HG02798 (cell line): ENCODE data around the gene UCP1.
"Not testable (repeated sequence)": the region's sequence is repeated elsewhere in the genome, so short reads cannot be mapped to it uniquely, and the experiment has no call there.

Experiments used
- ATAC-seq: cut with Tn5 transposase; IDR thresholded peaks from one replicate; pipeline ENCODE4 v1.9.1; 2021; ENCODE audit warnings: mild to moderate bottlenecking; ENCODE audit not compliant: unreplicated experiment, poor library complexity

The UCP1 gene

GRCh38 chr4:140556372-140557085, 12.2 kb downstream of the UCP1 start:
- peak; percentile 100 for ATAC-seq

DNA sequence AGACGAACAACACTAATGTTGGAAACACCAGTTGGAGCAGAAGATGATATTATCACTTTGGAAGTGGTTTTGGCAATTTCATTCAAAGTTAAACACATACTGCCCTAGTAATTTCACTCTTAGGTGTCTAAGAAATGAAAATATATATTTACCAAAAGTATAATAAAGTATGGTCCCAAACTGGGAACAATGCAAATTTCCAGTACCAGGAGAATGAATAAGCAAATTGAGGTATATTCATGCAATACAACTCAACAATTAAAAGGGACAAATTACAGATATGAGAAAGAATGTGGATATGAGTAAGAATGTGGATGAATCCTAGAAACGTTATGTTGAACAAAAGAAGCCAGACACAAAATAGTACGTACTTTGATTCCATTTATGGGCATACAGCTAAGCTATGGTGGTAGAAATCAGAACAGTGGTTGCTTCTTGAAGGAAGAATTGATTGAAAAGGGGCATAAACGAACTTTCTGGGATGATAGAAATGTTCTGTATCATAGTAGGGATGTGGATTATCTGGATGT, 34.7 kb downstream of the UCP1 start:
- no peak for ATAC-seq

GRCh38 chr4:140529434-140529833, 39.3 kb downstream of the UCP1 start:
- ATAC-seq, result no peak

GRCh38 chr4:140523857-140524742, 44.7 kb downstream of the UCP1 start, which contains the start of gene ELMOD2:
Gene ELMOD2, plus strand, starts transcription at chr4:140524168. Its CDS starts 1,261 bp downstream, at chr4:140525429.
- peak; percentile 100 for ATAC-seq

DNA sequence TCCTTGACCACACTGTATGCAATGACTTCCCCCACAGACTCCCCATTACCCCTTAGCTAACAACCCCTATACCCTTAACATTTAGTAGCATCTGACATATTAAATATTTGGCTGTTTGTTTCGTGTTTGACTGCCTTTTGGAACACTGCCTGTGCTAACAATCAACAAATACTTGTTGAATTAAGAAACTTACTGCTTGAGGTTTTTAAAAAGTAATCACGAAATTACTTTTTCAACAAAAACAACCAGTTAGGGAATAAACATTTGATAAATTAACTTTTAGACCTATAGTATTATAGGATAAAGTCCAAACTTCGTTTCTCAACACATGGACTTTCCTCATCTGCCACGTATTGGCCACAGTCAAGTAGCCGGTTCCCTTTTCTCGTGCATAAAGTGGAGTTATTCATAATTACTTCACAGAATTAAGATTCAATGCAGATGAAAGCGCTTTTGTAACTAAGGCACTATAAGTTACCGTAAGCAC, 45.3 kb downstream of the UCP1 start:
- ATAC-seq, result no peak

DNA sequence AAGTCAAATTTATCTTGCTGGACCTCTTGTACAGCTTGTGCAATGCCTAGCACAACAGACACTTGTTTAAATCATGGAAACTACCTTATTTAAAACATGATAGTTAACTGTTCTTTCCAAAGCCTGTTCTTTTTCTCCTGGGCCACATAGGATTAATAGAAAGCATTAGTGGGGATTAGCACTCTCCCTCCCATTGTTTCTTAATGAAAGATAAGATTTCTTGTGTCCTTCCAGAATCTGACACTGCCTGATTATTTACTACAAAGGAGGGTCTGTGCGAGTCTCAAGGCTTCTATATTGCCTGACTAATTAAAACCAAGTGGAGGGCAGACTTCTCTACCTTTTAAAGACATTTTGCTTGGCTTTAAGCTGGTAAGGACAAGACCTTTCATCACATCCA, 53.3 kb downstream of the UCP1 start:
- no peak for ATAC-seq

GRCh38 chr4:140513765-140514164, 55.0 kb downstream of the UCP1 start:
- not testable (repeated sequence) for ATAC-seq
